Ishikawa (cell line): ENCODE results near the gene THBS2.

Experiments used
- CEBPB ChIP-seq: IDR thresholded peaks from 2 replicates; pipeline ENCODE4 v1.6.1; 2012
- EGR1 ChIP-seq: IDR thresholded peaks from 2 replicates; pipeline ENCODE4 v1.6.1; 2012
- EP300 ChIP-seq: IDR thresholded peaks from 2 replicates; pipeline ENCODE4 v1.6.1; 2012; ENCODE audit warnings: borderline replicate concordance
- MAX ChIP-seq: IDR thresholded peaks from 2 replicates; pipeline ENCODE4 v1.6.1; 2012
- NFIC ChIP-seq: IDR thresholded peaks from 2 replicates; pipeline ENCODE4 v1.6.1; 2012
- RAD21 ChIP-seq: IDR thresholded peaks from 2 replicates; pipeline ENCODE4 v1.6.1; 2012; ENCODE audit warnings: low read depth
- TAF1 ChIP-seq: IDR thresholded peaks from 2 replicates; pipeline ENCODE4 v1.6.1; 2012; ENCODE audit warnings: low read depth, mild to moderate bottlenecking
- TCF12 ChIP-seq: IDR thresholded peaks from 2 replicates; pipeline ENCODE4 v1.6.1; 2012; ENCODE audit warnings: low read depth
- TEAD4 ChIP-seq: IDR thresholded peaks from 2 replicates; pipeline ENCODE4 v1.6.1; 2012
- USF1 ChIP-seq: IDR thresholded peaks from 2 replicates; pipeline ENCODE4 v1.6.1; 2012
- YY1 ChIP-seq: IDR thresholded peaks from 2 replicates; pipeline ENCODE4 v1.6.1; 2012; ENCODE audit warnings: low read depth
- TF ChIP-seq, protein P1 (sequence below): IDR thresholded peaks from 2 replicates; pipeline ENCODE4 v1.6.1; 2012; ENCODE audit warnings: low read depth, mild to moderate bottlenecking

The THBS2 gene

DNA sequence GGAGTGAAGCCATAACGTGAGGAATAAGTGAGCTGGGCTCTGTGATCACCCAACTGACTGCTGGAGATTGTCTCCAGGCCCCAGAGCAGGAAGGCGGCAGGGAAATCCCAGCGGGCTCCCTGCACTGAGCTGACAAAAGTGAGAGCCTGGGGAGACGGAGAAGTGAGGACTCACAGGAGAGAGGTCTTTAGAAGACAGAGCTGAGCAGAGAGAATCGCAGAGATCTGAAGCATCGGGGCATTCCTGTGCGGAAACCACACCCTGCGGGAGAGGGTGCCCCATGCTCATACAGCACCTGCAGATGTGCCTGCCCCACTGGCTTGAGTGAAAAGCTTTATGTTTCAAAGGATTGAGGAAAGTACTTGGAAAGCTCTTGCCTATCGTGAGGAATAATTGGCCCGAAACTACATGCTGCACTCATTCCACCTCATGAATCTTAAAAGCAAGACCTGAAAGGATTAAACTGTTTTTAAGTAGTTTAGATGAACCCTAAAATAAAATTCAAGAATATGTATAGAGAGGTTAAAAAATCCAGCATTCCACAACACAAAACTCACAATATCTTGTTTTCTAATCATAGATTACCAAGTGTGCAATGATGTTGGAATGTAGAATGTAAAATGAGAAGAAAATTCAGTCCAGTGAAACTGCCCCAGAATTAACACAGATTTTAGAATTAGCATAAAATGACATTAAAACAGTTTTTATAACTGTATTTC lies 17.7 kb upstream of the THBS2 start:
- no peak for TF ChIP-seq TAF1
- TF ChIP-seq, protein P1, sequence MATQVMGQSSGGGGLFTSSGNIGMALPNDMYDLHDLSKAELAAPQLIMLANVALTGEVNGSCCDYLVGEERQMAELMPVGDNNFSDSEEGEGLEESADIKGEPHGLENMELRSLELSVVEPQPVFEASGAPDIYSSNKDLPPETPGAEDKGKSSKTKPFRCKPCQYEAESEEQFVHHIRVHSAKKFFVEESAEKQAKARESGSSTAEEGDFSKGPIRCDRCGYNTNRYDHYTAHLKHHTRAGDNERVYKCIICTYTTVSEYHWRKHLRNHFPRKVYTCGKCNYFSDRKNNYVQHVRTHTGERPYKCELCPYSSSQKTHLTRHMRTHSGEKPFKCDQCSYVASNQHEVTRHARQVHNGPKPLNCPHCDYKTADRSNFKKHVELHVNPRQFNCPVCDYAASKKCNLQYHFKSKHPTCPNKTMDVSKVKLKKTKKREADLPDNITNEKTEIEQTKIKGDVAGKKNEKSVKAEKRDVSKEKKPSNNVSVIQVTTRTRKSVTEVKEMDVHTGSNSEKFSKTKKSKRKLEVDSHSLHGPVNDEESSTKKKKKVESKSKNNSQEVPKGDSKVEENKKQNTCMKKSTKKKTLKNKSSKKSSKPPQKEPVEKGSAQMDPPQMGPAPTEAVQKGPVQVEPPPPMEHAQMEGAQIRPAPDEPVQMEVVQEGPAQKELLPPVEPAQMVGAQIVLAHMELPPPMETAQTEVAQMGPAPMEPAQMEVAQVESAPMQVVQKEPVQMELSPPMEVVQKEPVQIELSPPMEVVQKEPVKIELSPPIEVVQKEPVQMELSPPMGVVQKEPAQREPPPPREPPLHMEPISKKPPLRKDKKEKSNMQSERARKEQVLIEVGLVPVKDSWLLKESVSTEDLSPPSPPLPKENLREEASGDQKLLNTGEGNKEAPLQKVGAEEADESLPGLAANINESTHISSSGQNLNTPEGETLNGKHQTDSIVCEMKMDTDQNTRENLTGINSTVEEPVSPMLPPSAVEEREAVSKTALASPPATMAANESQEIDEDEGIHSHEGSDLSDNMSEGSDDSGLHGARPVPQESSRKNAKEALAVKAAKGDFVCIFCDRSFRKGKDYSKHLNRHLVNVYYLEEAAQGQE, result no peak
- TF ChIP-seq MAX, result no peak
- no peak for TF ChIP-seq USF1
- TF ChIP-seq TEAD4, result no peak

DNA sequence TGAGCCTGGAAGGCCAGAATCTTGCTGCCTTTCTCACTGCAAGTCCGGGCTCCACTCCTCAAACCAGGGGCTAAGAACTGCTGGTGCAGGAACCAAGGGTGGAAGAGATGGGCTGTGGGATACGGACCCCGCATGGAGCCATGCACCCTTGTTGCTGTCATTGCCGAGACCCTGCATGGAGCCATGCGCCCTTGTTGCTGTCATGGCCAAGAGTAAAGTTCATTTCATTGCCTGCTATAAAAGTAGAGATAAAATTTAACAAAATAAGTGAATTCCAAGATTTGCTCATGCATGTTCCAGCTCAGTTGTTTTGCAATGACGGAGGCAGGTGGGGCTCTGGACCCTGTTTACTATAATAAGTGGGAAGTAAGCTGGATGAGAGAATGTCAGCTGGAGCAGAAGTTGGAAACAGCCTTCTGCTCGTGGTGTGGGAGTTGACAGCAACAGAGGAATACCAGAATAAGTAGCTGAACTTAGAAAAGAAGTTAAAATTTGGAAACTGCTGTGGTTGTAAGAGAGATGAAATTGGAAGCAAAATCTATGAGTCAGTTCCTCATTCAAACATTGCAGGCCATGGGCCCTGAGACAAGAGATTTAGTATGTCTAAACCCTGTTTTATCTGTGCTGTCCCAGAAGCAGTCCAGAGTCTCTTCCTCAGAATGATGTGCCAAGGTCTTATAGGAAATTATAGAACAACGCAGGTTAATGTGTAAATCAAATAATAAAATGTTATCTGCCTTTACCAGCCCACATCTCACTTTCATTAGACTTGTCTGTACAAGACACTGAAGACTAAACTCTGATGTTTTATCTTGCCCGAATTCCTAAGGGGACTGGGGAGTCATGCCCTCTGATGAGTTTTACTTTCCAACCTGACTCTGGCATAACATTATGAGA lies 15.8 kb upstream of the THBS2 start:
- TF ChIP-seq USF1, result no peak
- TF ChIP-seq EGR1, result no peak
- TF ChIP-seq, protein P1, result no peak
- no peak for TF ChIP-seq MAX
- TF ChIP-seq TCF12, result no peak
- no peak for TF ChIP-seq YY1
- TF ChIP-seq EP300, result no peak
- TF ChIP-seq CEBPB, result no peak
- TF ChIP-seq TAF1, result no peak
- TF ChIP-seq NFIC, result no peak
- TF ChIP-seq RAD21, result no peak
- TF ChIP-seq TEAD4, result no peak

DNA sequence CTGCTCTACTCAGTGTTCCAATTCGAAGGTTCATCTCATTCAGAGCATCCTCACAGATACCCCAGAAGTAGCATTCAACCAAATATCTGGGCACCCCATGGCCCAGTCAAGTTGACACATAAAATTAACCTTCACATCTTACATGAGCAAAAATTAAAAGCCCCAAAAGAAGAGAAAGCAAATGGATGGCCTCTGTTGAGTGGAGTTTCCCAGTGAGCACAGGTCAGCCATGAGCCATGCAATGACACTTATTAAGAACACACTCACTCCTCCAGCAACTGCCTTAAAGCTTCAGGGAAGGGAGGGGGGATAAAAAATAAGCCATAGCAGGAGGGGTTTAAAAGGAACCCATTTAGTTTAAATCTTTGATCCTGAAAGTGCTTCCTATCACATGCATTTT lies 14.6 kb upstream of the THBS2 start:
- TF ChIP-seq TCF12, result no peak
- TF ChIP-seq USF1, result no peak

- no peak for TF ChIP-seq RAD21
- TF ChIP-seq, protein P1, result no peak
Observed at GRCh38 chr6:169266746-169267591, 13.3 kb upstream of the THBS2 start.
